GM12865 (cell line): ENCODE measurements around the gene PROSER3.

ENCODE experiments used
- DNase-seq: peaks from one replicate; pipeline ENCODE4 v3.0.0; 2010; ENCODE audit warnings: low read depth
- H3K4me3 ChIP-seq: 2 replicates; pipeline ENCODE4 v1.5.1; 2011; ENCODE audit warnings: mild to moderate bottlenecking, low read depth, low read length, control low read depth
- CTCF ChIP-seq: IDR thresholded peaks from 2 replicates; pipeline ENCODE4 v1.5.1; 2011; ENCODE audit warnings: low read length, control low read depth, low read depth, inconsistent platforms; ENCODE audit not compliant: insufficient read depth; ENCODE audit errors: missing control alignments

PROSER3 gene

GRCh38 chr19:35739275-35740107 is 18.5 kb upstream of the PROSER3 start:
- no peak for TF ChIP-seq CTCF
- DNase-seq, result no peak
- H3K4me3 ChIP-seq, result peak overlapping the region; percentile 58

- H3K4me3 ChIP-seq, result peak overlapping the region; percentile 58
- no peak for DNase-seq
- TF ChIP-seq CTCF, result no peak
Measured at GRCh38 chr19:35740108-35740422, 17.9 kb upstream of the PROSER3 start.

GRCh38 chr19:35740423-35741202 is 17.4 kb upstream of the PROSER3 start:
- TF ChIP-seq CTCF, result no peak
- peak overlapping the region; percentile 58 for H3K4me3 ChIP-seq
- DNase-seq, result peak; percentile 97

- TF ChIP-seq CTCF, result no peak
- DNase-seq, result no peak
Measured at GRCh38 chr19:35741203-35741515, 16.8 kb upstream of the PROSER3 start.

GRCh38 chr19:35742121-35742724 is 15.8 kb upstream of the PROSER3 start, which contains the start of gene IGFLR1:
TSS of gene IGFLR1 (minus strand) at chr19:35742452. CDS start at chr19:35741180, 1,272 bp downstream.
- TF ChIP-seq CTCF, result no peak
- DNase-seq, result peak; percentile 89
- peak within 1 kb of the TSS; percentile 58 for H3K4me3 ChIP-seq

More at GRCh38 chr19:35741203-35741515, 16.8 kb upstream of the PROSER3 start:
- H3K4me3 ChIP-seq, result peak overlapping the region; percentile 58

GRCh38 chr19:35743640-35744429 is 14.1 kb upstream of the PROSER3 start:
- no peak for DNase-seq
- no peak for TF ChIP-seq CTCF
- H3K4me3 ChIP-seq, result peak overlapping the region; percentile 90
